Measurements from ENCODE around the gene FAM120A. TPM values are rescaled to one million over a fixed set of nuclear protein-coding genes. Genes with fewer than 3 reads are reported as not detected.

The FAM120A gene
- total and polyA plus RNA-seq, 4 donors, result 28.3 to 91.0 (median 50.3) TPM

- Histone ChIP-seq H3K27me3 (ENCODE audit: control insufficient read depth in 4 of 4, insufficient read depth in 4 of 4, low read length in 3 of 4) (no peaks in the 10 kb centered on the region), H3K4me1 (ENCODE audit: control insufficient read depth in 4 of 4, insufficient read depth in 4 of 4, low read length in 3 of 4) (peaks cover 0 to 3% (median 0%) of the 10 kb centered on the region in 4 donors), H3K4me3 (ENCODE audit: low read depth in 1 of 3, low read length in 3 of 3) (no peak overlapping the region), H3K27ac (ENCODE audit: low read depth in 1 of 2, low read length in 2 of 2) (no peak overlapping the region), H3K9ac (ENCODE audit: low read depth in 1 of 2, low read length in 2 of 2) (no peak overlapping the region), H3K36me3 (ENCODE audit: control insufficient read depth in 4 of 4, insufficient read depth in 3 of 4, low read depth in 1 of 4, low read length in 3 of 4) (peaks cover 4 to 43% (median 36%) of the 10 kb centered on the region in 4 donors), H3K9me3 (ENCODE audit: control insufficient read depth in 4 of 4, low read length in 3 of 4) (no peaks in the 10 kb centered on the region)
- no peak for DNase-seq (ENCODE audit: low spot score)
- 95% methylated on average over 5 of the region's 5 CpGs for WGBS
- TF ChIP-seq ATF3 (IDR thresholded peaks at IDR 0.05) (no peak), SP1 (IDR thresholded peaks at IDR 0.05) (no peak), GABPA (IDR thresholded peaks at IDR 0.05 in 1 of 2, conservative IDR thresholded peaks at IDR 0.05 in 1 of 2) (no peak), TAF1 (conservative IDR thresholded peaks at IDR 0.05) (no peak), JUND (IDR thresholded peaks at IDR 0.05) (no peak), FOXA2 (IDR thresholded peaks at IDR 0.05) (no peak), REST (IDR thresholded peaks at IDR 0.05) (no peak), RAD21 (IDR thresholded peaks at IDR 0.05) (no peak)
These were observed 74.0 kb downstream of the FAM120A start for GRCh38 chr9:93525476-93525875.

GRCh38 chr9:93531374-93531773 is 79.9 kb downstream of the FAM120A start:
- no peak overlapping the region for H3K27ac ChIP-seq (ENCODE audit: low read depth in 1 of 2, low read length in 2 of 2)
- H3K27me3 ChIP-seq (ENCODE audit: control insufficient read depth in 4 of 4, insufficient read depth in 4 of 4, low read length in 3 of 4), result no peaks in the 10 kb centered on the region
- WGBS, result 84% methylated on average over 3 of the region's 3 CpGs
- no peak overlapping the region for H3K9ac ChIP-seq (ENCODE audit: low read depth in 1 of 2, low read length in 2 of 2)
- no peak for DNase-seq (ENCODE audit: low spot score)
- no peak overlapping the region for H3K4me3 ChIP-seq (ENCODE audit: low read depth in 1 of 3, low read length in 3 of 3)
- TF ChIP-seq GABPA (IDR thresholded peaks at IDR 0.05 in 1 of 2, conservative IDR thresholded peaks at IDR 0.05 in 1 of 2), result no peak
- no peak for TF ChIP-seq MAX (IDR thresholded peaks at IDR 0.05)
- TF ChIP-seq SP1 (IDR thresholded peaks at IDR 0.05), result no peak
- TF ChIP-seq JUND (IDR thresholded peaks at IDR 0.05), result no peak
- no peak for TF ChIP-seq TAF1 (conservative IDR thresholded peaks at IDR 0.05)
- TF ChIP-seq REST (IDR thresholded peaks at IDR 0.05), result no peak
- no peak for TF ChIP-seq HNF4A (conservative IDR thresholded peaks at IDR 0.05)
- no peak for TF ChIP-seq YY1 (IDR thresholded peaks at IDR 0.05)
- TF ChIP-seq RXRA (IDR thresholded peaks at IDR 0.05), result no peak
- TF ChIP-seq NR2F2 (IDR thresholded peaks at IDR 0.05), result no peak
- TF ChIP-seq HNF4G (IDR thresholded peaks at IDR 0.05), result no peak
- TF ChIP-seq ATF3 (IDR thresholded peaks at IDR 0.05), result no peak
- TF ChIP-seq ZBTB33 (IDR thresholded peaks at IDR 0.05), result no peak
- TF ChIP-seq EGR1 (IDR thresholded peaks at IDR 0.05; ENCODE audit: low read depth in 2 of 2), result no peak
- TF ChIP-seq FOXA2 (IDR thresholded peaks at IDR 0.05), result no peak
- TF ChIP-seq RAD21 (IDR thresholded peaks at IDR 0.05), result no peak
- no peak for TF ChIP-seq FOXA1 (IDR thresholded peaks at IDR 0.05)
- H3K9me3 ChIP-seq (ENCODE audit: control insufficient read depth in 4 of 4, low read length in 3 of 4), result no peaks in the 10 kb centered on the region
- H3K4me1 ChIP-seq (ENCODE audit: control insufficient read depth in 4 of 4, insufficient read depth in 4 of 4, low read length in 3 of 4), result no peaks in the 10 kb centered on the region
- peaks cover 10 to 50% (median 44%) of the 10 kb centered on the region in 4 donors for H3K36me3 ChIP-seq (ENCODE audit: control insufficient read depth in 4 of 4, insufficient read depth in 3 of 4, low read depth in 1 of 4, low read length in 3 of 4)
